ENCODE results near the gene NAPA. TPM values are rescaled to one million over a fixed set of nuclear protein-coding genes. Genes with fewer than 3 reads are reported as not detected.

The NAPA gene
- total and polyA plus RNA-seq, 2 of the 13 experiments (the other 11 are each of a cell fraction or from before 2014, with no cell fraction given) = 32.6 to 65.9 TPM

DNA sequence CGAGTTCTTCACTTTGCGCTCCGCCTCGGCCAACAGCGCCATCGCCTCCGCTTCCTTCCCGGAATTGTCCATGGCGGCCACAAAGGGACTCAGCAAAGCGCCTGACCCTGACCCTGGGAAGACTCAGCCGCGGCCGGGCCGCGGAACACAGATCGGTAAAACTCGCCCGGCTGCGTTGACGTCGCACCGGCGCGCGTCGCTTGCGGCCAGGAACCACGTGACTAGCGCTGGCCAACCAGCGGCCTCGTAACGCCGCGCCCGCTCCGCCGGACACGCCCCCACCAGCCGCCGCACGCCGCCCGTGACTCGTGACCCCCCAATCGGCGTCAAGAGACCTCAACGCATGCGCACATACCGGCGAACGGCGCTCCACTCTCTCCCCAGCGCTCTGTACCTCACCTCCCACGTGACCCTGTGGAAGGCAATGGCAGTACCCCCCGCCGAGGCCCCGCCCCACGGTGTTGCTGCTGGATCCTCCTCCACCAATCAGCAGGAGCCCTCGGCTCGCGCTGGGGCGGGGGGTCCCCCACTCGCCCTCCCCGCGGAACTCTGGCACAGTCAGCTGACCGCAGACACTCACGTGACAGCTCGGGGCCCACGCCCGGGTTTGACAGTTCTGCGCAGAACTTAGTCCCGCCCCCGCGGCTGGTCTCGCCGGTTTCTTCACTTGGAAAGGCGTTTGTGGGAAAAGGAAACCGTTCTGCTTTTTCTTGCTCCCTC is at the start of gene NAPA (continued):
- TF ChIP-seq, protein P1, sequence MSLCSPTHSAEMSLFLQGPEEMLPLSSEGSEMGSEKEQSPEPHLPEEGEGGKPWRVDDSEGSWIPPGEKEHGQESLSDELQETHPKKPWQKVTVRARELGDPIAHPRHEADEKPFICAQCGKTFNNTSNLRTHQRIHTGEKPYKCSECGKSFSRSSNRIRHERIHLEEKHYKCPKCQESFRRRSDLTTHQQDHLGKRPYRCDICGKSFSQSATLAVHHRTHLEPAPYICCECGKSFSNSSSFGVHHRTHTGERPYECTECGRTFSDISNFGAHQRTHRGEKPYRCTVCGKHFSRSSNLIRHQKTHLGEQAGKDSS (CRISPR knock-in tag; IDR thresholded peaks at IDR 0.05; ENCODE audit: borderline replicate concordance, low read depth) = no peak; the same call in 1 of the 2 replicates
- TF ChIP-seq DNMT3B (CRISPR knock-in tag; conservative IDR thresholded peaks at IDR 0.05) = no peak
- TF ChIP-seq, protein P2, sequence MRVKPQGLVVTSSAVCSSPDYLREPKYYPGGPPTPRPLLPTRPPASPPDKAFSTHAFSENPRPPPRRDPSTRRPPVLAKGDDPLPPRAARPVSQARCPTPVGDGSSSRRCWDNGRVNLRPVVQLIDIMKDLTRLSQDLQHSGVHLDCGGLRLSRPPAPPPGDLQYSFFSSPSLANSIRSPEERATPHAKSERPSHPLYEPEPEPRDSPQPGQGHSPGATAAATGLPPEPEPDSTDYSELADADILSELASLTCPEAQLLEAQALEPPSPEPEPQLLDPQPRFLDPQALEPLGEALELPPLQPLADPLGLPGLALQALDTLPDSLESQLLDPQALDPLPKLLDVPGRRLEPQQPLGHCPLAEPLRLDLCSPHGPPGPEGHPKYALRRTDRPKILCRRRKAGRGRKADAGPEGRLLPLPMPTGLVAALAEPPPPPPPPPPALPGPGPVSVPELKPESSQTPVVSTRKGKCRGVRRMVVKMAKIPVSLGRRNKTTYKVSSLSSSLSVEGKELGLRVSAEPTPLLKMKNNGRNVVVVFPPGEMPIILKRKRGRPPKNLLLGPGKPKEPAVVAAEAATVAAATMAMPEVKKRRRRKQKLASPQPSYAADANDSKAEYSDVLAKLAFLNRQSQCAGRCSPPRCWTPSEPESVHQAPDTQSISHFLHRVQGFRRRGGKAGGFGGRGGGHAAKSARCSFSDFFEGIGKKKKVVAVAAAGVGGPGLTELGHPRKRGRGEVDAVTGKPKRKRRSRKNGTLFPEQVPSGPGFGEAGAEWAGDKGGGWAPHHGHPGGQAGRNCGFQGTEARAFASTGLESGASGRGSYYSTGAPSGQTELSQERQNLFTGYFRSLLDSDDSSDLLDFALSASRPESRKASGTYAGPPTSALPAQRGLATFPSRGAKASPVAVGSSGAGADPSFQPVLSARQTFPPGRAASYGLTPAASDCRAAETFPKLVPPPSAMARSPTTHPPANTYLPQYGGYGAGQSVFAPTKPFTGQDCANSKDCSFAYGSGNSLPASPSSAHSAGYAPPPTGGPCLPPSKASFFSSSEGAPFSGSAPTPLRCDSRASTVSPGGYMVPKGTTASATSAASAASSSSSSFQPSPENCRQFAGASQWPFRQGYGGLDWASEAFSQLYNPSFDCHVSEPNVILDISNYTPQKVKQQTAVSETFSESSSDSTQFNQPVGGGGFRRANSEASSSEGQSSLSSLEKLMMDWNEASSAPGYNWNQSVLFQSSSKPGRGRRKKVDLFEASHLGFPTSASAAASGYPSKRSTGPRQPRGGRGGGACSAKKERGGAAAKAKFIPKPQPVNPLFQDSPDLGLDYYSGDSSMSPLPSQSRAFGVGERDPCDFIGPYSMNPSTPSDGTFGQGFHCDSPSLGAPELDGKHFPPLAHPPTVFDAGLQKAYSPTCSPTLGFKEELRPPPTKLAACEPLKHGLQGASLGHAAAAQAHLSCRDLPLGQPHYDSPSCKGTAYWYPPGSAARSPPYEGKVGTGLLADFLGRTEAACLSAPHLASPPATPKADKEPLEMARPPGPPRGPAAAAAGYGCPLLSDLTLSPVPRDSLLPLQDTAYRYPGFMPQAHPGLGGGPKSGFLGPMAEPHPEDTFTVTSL (CRISPR knock-in tag; IDR thresholded peaks at IDR 0.05; ENCODE audit: borderline replicate concordance) = no peak
- TF ChIP-seq BRF2 (CRISPR knock-in tag; IDR thresholded peaks at IDR 0.05) = no peak
- TF ChIP-seq ZBTB38 (CRISPR knock-in tag; IDR thresholded peaks at IDR 0.05) = peak; percentile 46; the same call in 1 of the 2 replicates
- TF ChIP-seq, protein P3, sequence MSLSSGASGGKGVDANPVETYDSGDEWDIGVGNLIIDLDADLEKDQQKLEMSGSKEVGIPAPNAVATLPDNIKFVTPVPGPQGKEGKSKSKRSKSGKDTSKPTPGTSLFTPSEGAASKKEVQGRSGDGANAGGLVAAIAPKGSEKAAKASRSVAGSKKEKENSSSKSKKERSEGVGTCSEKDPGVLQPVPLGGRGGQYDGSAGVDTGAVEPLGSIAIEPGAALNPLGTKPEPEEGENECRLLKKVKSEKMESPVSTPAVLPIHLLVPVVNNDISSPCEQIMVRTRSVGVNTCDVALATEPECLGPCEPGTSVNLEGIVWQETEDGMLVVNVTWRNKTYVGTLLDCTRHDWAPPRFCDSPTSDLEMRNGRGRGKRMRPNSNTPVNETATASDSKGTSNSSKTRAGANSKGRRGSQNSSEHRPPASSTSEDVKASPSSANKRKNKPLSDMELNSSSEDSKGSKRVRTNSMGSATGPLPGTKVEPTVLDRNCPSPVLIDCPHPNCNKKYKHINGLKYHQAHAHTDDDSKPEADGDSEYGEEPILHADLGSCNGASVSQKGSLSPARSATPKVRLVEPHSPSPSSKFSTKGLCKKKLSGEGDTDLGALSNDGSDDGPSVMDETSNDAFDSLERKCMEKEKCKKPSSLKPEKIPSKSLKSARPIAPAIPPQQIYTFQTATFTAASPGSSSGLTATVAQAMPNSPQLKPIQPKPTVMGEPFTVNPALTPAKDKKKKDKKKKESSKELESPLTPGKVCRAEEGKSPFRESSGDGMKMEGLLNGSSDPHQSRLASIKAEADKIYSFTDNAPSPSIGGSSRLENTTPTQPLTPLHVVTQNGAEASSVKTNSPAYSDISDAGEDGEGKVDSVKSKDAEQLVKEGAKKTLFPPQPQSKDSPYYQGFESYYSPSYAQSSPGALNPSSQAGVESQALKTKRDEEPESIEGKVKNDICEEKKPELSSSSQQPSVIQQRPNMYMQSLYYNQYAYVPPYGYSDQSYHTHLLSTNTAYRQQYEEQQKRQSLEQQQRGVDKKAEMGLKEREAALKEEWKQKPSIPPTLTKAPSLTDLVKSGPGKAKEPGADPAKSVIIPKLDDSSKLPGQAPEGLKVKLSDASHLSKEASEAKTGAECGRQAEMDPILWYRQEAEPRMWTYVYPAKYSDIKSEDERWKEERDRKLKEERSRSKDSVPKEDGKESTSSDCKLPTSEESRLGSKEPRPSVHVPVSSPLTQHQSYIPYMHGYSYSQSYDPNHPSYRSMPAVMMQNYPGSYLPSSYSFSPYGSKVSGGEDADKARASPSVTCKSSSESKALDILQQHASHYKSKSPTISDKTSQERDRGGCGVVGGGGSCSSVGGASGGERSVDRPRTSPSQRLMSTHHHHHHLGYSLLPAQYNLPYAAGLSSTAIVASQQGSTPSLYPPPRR (CRISPR knock-in tag; IDR thresholded peaks at IDR 0.05; ENCODE audit: borderline replicate concordance) = no peak
- TF ChIP-seq ZBTB10 (CRISPR knock-in tag; IDR thresholded peaks at IDR 0.05; ENCODE audit: borderline replicate concordance) = no peak
- no peak; the same call in 1 of the 2 replicates for TF ChIP-seq KMT2B (CRISPR knock-in tag; IDR thresholded peaks at IDR 0.05)
- no peak for TF ChIP-seq ZNF430 (CRISPR knock-in tag; IDR thresholded peaks at IDR 0.05)
